PC-9 (cell line): ENCODE data around the gene NPTXR. TPM values are rescaled to one million over a fixed set of nuclear protein-coding genes. Genes with fewer than 3 reads are reported as not detected.

ENCODE experiments used
- Bru-seq: library from RNA; stranded (reverse); fragments of 400-500 nt; gene quantifications from one replicate; lab custom pipeline; 2021; lab: Mats Ljungman, UMichigan
- BruChase-seq, 2 experiments: library from RNA; stranded (reverse); fragments of 400-500 nt; gene quantifications; one replicate each; lab custom pipeline; 2021; lab: Mats Ljungman, UMichigan
- BruUV-seq: library from RNA; stranded (reverse); fragments of 400-500 nt; replicated peaks from 2 replicates; lab custom pipeline; 2021; lab: Mats Ljungman, UMichigan
- CTCF ChIA-PET: fragments of 300-600 bp; sonication (Branson Sonifier 250); formaldehyde crosslinking; loops from one replicate; lab custom pipeline; 2022; ENCODE audit warnings: antibody characterized with exemption; lab: Charles Lee
- POLR2A ChIA-PET: fragments of 300-600 bp; sonication (Branson Sonifier 250); formaldehyde crosslinking; loops from one replicate; lab custom pipeline; 2022; ENCODE audit warnings: antibody characterized with exemption; ENCODE audit not compliant: unreplicated experiment; lab: Charles Lee
- DNase-seq, 2 experiments: peaks; one replicate each; pipeline versions ENCODE4 v3.0.0 to v3.0.0-alpha.2; 2015 to 2022; ENCODE audit warnings: mixed read lengths in 1 of 2
- H2AFZ ChIP-seq: fragments of 200-600 bp; sonication (generic); 2 replicates; pipeline ENCODE4 v1.8.1; 2017; ENCODE audit warnings: antibody characterized with exemption
- H3F3A ChIP-seq: fragments of 200-600 bp; sonication (generic); 2 replicates; pipeline ENCODE4 v1.8.1; 2017; ENCODE audit warnings: antibody characterized with exemption, mild to moderate bottlenecking, low read depth; ENCODE audit not compliant: insufficient read depth
- H3K27ac ChIP-seq: fragments of 200-600 bp; sonication (generic); 2 replicates; pipeline ENCODE4 v1.6.1; 2016; ENCODE audit warnings: mixed run types
- H3K27me3 ChIP-seq: fragments of 200-600 bp; sonication (generic); 2 replicates; pipeline ENCODE4 v1.6.1; 2016; ENCODE audit warnings: low read depth, mixed run types; ENCODE audit not compliant: insufficient read depth
- H3K36me3 ChIP-seq: fragments of 200-600 bp; sonication (generic); 2 replicates; pipeline ENCODE4 v1.6.1; 2016; ENCODE audit warnings: low read depth, mixed run types
- H3K4me1 ChIP-seq: fragments of 200-600 bp; sonication (generic); replicated peaks from 2 replicates; pipeline ENCODE4 v1.6.1; 2016; ENCODE audit warnings: mixed run types; ENCODE audit not compliant: insufficient read depth
- H3K4me2 ChIP-seq: fragments of 200-600 bp; sonication (generic); 2 replicates; pipeline ENCODE4 v1.6.1; 2017; ENCODE audit warnings: mixed run types
- H3K4me3 ChIP-seq: fragments of 200-600 bp; sonication (generic); 2 replicates; pipeline ENCODE4 v1.6.1; 2016; ENCODE audit warnings: mixed run types
- H3K79me2 ChIP-seq: fragments of 200-600 bp; sonication (generic); 2 replicates; pipeline ENCODE4 v1.6.1; 2017; ENCODE audit warnings: low read depth, mixed run types
- H3K9me2 ChIP-seq: fragments of 200-600 bp; sonication (generic); 2 replicates; pipeline ENCODE4 v1.8.1; 2017; ENCODE audit warnings: mild to moderate bottlenecking; ENCODE audit not compliant: insufficient read depth
- H3K9me3 ChIP-seq: fragments of 200-600 bp; sonication (generic); 2 replicates; pipeline ENCODE4 v1.8.1; 2016; ENCODE audit warnings: low read depth; ENCODE audit not compliant: insufficient read depth
- H4K20me1 ChIP-seq: fragments of 200-600 bp; sonication (generic); 2 replicates; pipeline ENCODE4 v1.8.1; 2017; ENCODE audit not compliant: insufficient read depth
- EZH2 ChIP-seq: fragments of 200-600 bp; sonication (generic); IDR thresholded peaks from 2 replicates; pipeline ENCODE4 v1.8.0; 2017; ENCODE audit warnings: antibody characterized with exemption, low read depth
- intact Hi-C: fragments of 100-400 bp; cut with micrococcal nuclease; formaldehyde crosslinking; loops from one replicate; pipeline ENCODE4 v1.10.0; 2022; ENCODE audit not compliant: unreplicated experiment
- long read RNA-seq: library from polyadenylated mRNA; stranded (forward); transcript quantifications from one replicate; pipeline ENCODE4 v2.0.0, GENCODE V29; 2022
- total RNA-seq: library from RNA; stranded (reverse); gene quantifications from 2 replicates; pipeline ENCODE4 v1.2.3, GENCODE V29; 2021
- TF ChIP-seq, protein P1 (sequence below): fragments of 200-600 bp; sonication (generic); conservative IDR thresholded peaks from 2 replicates; pipeline ENCODE4 v1.6.1; 2017; ENCODE audit warnings: mixed run types, antibody characterized with exemption, mild to moderate bottlenecking, moderate library complexity

The NPTXR gene
- total RNA-seq (14.7 and 23.8 TPM in 2 replicates), Bru-seq, nascent RNA (percentile 42 among the genes with signal in this experiment), BruChase-seq, experiment 1, labeled RNA remaining after a 2-hour chase (percentile 48 among the genes with signal in this experiment), BruChase-seq, experiment 2, labeled RNA remaining after a 6-hour chase (percentile 59 among the genes with signal in this experiment)
- long read RNA-seq, full-length matches to known transcripts = 1 of 8 reads
- long read RNA-seq, partial matches to known transcripts = 1 of 8 reads
- long read RNA-seq, other reads (novel, unspliced or antisense) = 6 of 8 reads

- ChIA-PET CTCF (interaction anchor here (0.6 to 1.9 kb wide), 2 partner anchors 9 to 75 kb away, joined by 6 to 10 read pairs; no protein-coding TSS in a partner anchor), POLR2A (no interaction called here)
- no peak within 1 kb of the TSS for H3K27ac ChIP-seq
- H3K4me2 ChIP-seq = peak within 1 kb of the TSS; percentile 87
- H3K79me2 ChIP-seq = no peaks in the 10 kb centered on the region
- peaks cover 37% of the 10 kb centered on the region; the same call in 1 of the 2 replicates for H3F3A ChIP-seq
- H3K4me3 ChIP-seq = peak within 1 kb of the TSS; percentile 67; the same call in 1 of the 2 replicates
- H3K27me3 ChIP-seq = no peaks in the 10 kb centered on the region; the same call in 1 of the 2 replicates
- H2AFZ ChIP-seq = peak within 1 kb of the TSS; percentile 76; the same call in 1 of the 2 replicates
- no peaks in the 10 kb centered on the region for H3K9me3 ChIP-seq
- no peaks in the 10 kb centered on the region for H3K36me3 ChIP-seq
- peak in 1 of 2 experiments; percentile 72 for DNase-seq
- BruUV-seq = no TSS peak
- intact Hi-C loops = loop anchor here (5.0 kb wide), 1 partner anchor 76 kb away; no protein-coding TSS in a partner anchor
- H3K4me1 ChIP-seq = peaks cover 24% of the 10 kb centered on the region
- H4K20me1 ChIP-seq = no peaks in the 10 kb centered on the region
- no peaks in the 10 kb centered on the region for H3K9me2 ChIP-seq
- no peak for TF ChIP-seq EZH2
- TF ChIP-seq, protein P1, sequence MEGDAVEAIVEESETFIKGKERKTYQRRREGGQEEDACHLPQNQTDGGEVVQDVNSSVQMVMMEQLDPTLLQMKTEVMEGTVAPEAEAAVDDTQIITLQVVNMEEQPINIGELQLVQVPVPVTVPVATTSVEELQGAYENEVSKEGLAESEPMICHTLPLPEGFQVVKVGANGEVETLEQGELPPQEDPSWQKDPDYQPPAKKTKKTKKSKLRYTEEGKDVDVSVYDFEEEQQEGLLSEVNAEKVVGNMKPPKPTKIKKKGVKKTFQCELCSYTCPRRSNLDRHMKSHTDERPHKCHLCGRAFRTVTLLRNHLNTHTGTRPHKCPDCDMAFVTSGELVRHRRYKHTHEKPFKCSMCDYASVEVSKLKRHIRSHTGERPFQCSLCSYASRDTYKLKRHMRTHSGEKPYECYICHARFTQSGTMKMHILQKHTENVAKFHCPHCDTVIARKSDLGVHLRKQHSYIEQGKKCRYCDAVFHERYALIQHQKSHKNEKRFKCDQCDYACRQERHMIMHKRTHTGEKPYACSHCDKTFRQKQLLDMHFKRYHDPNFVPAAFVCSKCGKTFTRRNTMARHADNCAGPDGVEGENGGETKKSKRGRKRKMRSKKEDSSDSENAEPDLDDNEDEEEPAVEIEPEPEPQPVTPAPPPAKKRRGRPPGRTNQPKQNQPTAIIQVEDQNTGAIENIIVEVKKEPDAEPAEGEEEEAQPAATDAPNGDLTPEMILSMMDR = no peak
Measured at GRCh38 chr22:38843657-38844314, at the start of gene NPTXR. Gene NPTXR, minus strand, starts transcription at chr22:38844028.

DNA sequence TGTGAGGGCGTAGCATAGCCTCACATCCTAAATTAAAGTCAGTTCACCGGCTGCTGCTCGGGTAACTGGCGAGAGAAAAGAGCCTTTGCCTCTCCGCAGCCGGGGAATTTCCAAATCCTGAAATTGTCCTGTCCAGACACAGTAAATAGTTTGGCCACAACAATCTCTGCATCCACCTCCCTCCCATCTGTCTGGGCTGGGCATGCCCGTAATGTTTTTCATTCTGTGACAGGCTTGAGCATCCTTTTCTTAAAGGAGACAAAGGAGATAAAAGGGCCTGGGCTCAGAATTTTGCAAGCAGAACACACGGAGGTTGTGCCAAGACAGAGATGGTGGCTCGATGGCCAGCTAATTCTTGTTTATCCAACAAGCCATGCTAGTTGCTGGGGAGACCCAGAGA, 47.4 kb upstream of the NPTXR start:
- Histone ChIP-seq H3K79me2 (no peaks in the 10 kb centered on the region), H4K20me1 (no peaks in the 10 kb centered on the region), H3K36me3 (no peaks in the 10 kb centered on the region), H3K9me2 (no peaks in the 10 kb centered on the region), H3K4me2 (no peak overlapping the region), H3F3A (no peaks in the 10 kb centered on the region), H3K27ac (no peak overlapping the region), H3K4me3 (no peak overlapping the region), H3K4me1 (no peaks in the 10 kb centered on the region), H3K27me3 (no peaks in the 10 kb centered on the region), H2AFZ (no peak overlapping the region), H3K9me3 (no peaks in the 10 kb centered on the region; the same call in 1 of the 2 replicates)
- TF ChIP-seq, protein P1 = no peak
- no peak for TF ChIP-seq EZH2
- intact Hi-C loops = no loop called here
- no TSS peak for BruUV-seq
- DNase-seq = no peak
- ChIA-PET POLR2A (no interaction called here), CTCF (no interaction called here)

- intact Hi-C loops = no loop called here
Measured at GRCh38 chr22:38890377-38890776, 46.5 kb upstream of the NPTXR start.

More at GRCh38 chr22:38890377-38890776, 46.5 kb upstream of the NPTXR start:
- no TSS peak for BruUV-seq
- H4K20me1 ChIP-seq = no peaks in the 10 kb centered on the region
- H3K27me3 ChIP-seq = no peaks in the 10 kb centered on the region
- no peaks in the 10 kb centered on the region for H3F3A ChIP-seq
- H2AFZ ChIP-seq = no peak overlapping the region
- ChIA-PET POLR2A (interaction anchor here (0.6 kb wide), 2 partner anchors 76 to 94 kb away, joined by 3 to 5 read pairs; no protein-coding TSS in a partner anchor), CTCF (no interaction called here)
- H3K27ac ChIP-seq = no peak overlapping the region
- no peaks in the 10 kb centered on the region for H3K4me1 ChIP-seq
- TF ChIP-seq EZH2 = no peak
- TF ChIP-seq, protein P1 = no peak
- no peak overlapping the region for H3K4me3 ChIP-seq
- no peaks in the 10 kb centered on the region; the same call in 1 of the 2 replicates for H3K9me3 ChIP-seq
- no peaks in the 10 kb centered on the region for H3K79me2 ChIP-seq
- H3K9me2 ChIP-seq = no peaks in the 10 kb centered on the region
- no peak overlapping the region for H3K4me2 ChIP-seq
- peak in 1 of 2 experiments; percentile 80 for DNase-seq
- H3K36me3 ChIP-seq = no peaks in the 10 kb centered on the region
